Activated CD8-positive, alpha-beta T cell treated with anti-CD3 and anti-CD28 coated beads for 36 hours (primary cell): ENCODE results near the gene SCYL3. TPM values are rescaled to one million over a fixed set of nuclear protein-coding genes. Genes with fewer than 3 reads are reported as not detected.
"Not testable (repeated sequence)": the region's sequence is repeated elsewhere in the genome, so short reads cannot be mapped to it uniquely, and the experiment has no call there.

Source experiments
- ATAC-seq: fragments of 200-7000 bp; cut with Tn5 transposase; one replicate; pipeline ENCODE4 v1.10.0; 2021; ENCODE audit warnings: mild to moderate bottlenecking, moderate library complexity
- CTCF ChIA-PET: fragments of 350-600 bp; sonication (Branson Sonifier 250); formaldehyde crosslinking; loops from one replicate; lab custom pipeline; 2021; ENCODE audit warnings: antibody characterized with exemption; lab: Charles Lee
- POLR2A ChIA-PET: fragments of 350-600 bp; sonication (Branson Sonifier 250); formaldehyde crosslinking; loops from one replicate; lab custom pipeline; 2021; ENCODE audit warnings: antibody characterized with exemption; lab: Charles Lee
- DNase-seq: peaks from one replicate; pipeline ENCODE4 v3.0.0-alpha.2; 2020
- H3K27ac Mint-ChIP-seq: one replicate; pipeline ENCODE4 v1.8.0; 2021; ENCODE audit warnings: mild to moderate bottlenecking, mixed read lengths
- H3K27me3 Mint-ChIP-seq: one replicate; pipeline ENCODE4 v1.8.0; 2021; ENCODE audit warnings: mixed read lengths
- H3K36me3 Mint-ChIP-seq: one replicate; pipeline ENCODE4 v1.8.0; 2021; ENCODE audit warnings: low read depth, mixed read lengths
- H3K4me1 Mint-ChIP-seq: one replicate; pipeline ENCODE4 v1.8.0; 2021; ENCODE audit warnings: low read depth, mixed read lengths
- H3K4me3 Mint-ChIP-seq: one replicate; pipeline ENCODE4 v1.8.0; 2021; ENCODE audit warnings: mild to moderate bottlenecking, moderate library complexity, mixed read lengths
- H3K9me3 Mint-ChIP-seq: one replicate; pipeline ENCODE4 v1.8.0; 2021; ENCODE audit warnings: mixed read lengths
- intact Hi-C: fragments of 100-400 bp; cut with micrococcal nuclease; formaldehyde crosslinking; loops from one replicate; pipeline ENCODE4 v1.10.0; 2022
- total RNA-seq, 2 experiments: library from RNA; stranded (reverse); gene quantifications; one replicate each; pipeline ENCODE4 v1.2.3, GENCODE V29; 2021
- TF ChIP-seq, protein P1 (sequence below): fragments of 200-600 bp; IDR thresholded peaks from one replicate; pipeline ENCODE4 v1.8.0; 2022; ENCODE audit warnings: antibody characterized with exemption, mild to moderate bottlenecking

The SCYL3 gene
- total RNA-seq, 2 experiments from 2014 or later, result 7.7 to 8.4 TPM

DNA sequence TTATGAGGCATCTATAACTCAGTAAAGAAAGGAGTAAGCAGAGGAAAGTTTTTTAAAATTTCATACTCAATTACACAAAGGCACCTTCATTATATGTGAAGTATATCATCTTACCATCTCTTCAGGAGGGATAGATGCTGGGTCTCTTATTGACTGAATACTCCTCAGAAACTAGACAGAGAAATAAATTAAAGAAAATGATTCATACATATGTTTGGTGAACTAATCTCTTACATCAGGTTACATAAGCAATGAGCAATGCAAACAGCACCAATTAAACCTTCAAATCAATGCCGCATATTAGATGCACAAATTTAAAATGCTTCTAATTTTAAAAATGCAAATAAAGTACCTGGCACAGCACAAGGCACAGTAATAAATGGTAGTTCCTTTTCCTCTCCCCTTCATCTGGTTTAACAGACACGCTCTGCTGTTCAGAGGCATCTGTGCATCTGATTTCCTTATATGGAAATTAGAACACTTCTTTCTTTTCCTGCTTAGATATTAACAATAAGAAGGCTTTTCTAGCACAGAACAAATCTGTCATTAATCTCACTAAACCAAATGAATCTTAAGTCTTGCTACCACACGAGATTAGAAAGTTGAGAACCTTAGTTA is 20.0 kb downstream of the SCYL3 start:
- Mint-ChIP-seq H3K27me3 (no peaks in the 10 kb centered on the region), H3K27ac (no peak overlapping the region), H3K4me1 (peaks cover 6% of the 10 kb centered on the region), H3K9me3 (peaks cover 2% of the 10 kb centered on the region), H3K4me3 (no peak overlapping the region), H3K36me3 (peaks cover 56% of the 10 kb centered on the region)
- DNase-seq (no peak), ATAC-seq (no peak)
- POLR2A ChIA-PET, result no interaction called here
- CTCF ChIA-PET, result no interaction called here
- intact Hi-C loops, result no loop called here
- TF ChIP-seq, protein P1, sequence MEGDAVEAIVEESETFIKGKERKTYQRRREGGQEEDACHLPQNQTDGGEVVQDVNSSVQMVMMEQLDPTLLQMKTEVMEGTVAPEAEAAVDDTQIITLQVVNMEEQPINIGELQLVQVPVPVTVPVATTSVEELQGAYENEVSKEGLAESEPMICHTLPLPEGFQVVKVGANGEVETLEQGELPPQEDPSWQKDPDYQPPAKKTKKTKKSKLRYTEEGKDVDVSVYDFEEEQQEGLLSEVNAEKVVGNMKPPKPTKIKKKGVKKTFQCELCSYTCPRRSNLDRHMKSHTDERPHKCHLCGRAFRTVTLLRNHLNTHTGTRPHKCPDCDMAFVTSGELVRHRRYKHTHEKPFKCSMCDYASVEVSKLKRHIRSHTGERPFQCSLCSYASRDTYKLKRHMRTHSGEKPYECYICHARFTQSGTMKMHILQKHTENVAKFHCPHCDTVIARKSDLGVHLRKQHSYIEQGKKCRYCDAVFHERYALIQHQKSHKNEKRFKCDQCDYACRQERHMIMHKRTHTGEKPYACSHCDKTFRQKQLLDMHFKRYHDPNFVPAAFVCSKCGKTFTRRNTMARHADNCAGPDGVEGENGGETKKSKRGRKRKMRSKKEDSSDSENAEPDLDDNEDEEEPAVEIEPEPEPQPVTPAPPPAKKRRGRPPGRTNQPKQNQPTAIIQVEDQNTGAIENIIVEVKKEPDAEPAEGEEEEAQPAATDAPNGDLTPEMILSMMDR, result no peak

DNA sequence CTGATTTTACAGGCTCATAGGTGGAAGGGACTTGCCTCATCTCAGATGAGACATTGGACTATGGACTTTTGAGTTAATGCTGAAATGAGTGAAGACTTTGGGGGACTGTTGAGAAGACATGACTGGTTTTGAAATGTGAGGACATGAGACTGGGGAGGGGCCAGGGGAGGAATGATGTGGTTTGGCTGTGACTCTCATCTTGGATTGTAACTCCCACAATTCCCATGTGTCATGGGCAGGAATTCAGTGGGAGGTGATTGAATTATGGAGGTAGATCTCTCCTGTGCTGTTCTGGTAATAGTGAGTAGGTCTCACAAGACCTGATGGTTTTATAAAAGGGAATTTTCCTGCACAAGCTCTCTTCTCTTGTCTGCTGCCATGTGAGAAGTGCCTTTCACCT is 20.8 kb downstream of the SCYL3 start:
- CTCF ChIA-PET, result no interaction called here
- intact Hi-C loops, result no loop called here
- Mint-ChIP-seq H3K9me3 (peaks cover 2% of the 10 kb centered on the region), H3K36me3 (peaks cover 59% of the 10 kb centered on the region), H3K27me3 (no peaks in the 10 kb centered on the region), H3K27ac (no peak overlapping the region), H3K4me3 (no peak overlapping the region), H3K4me1 (peaks cover 5% of the 10 kb centered on the region)
- POLR2A ChIA-PET, result interaction anchor here (0.8 kb wide), 1 partner anchor 21 kb away, joined by 3 read pairs; the partner anchor contains the start of gene SCYL3
- DNase-seq, result no peak
- ATAC-seq, result no peak
- TF ChIP-seq, protein P1, result no peak

DNA sequence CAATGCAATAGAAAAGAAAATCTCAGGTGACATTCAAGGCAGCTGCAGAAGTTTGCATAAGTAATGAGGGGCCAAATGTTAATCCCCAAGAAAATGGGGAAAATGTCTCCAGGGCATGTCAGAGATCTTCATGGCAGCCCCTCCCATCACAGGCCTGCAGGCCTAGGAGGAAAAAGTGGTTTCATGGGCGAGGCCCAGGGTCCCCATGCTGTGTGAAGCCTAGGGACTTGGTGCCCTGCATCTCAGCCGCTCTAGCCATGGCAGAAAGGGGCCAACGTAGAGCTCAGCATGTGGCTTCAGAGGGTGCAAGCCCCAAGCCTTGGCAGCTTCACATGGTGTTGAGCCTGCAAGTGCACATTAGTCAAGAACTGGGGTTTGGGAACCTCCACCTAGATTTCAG is 21.7 kb downstream of the SCYL3 start:
- H3K27ac Mint-ChIP-seq, H3K9me3 Mint-ChIP-seq, CTCF ChIA-PET, H3K4me1 Mint-ChIP-seq, ATAC-seq, DNase-seq, H3K27me3 Mint-ChIP-seq, H3K4me3 Mint-ChIP-seq, intact Hi-C loops: not testable (repeated sequence)
- POLR2A ChIA-PET, result interaction anchor here (0.8 kb wide), 1 partner anchor 22 kb away, joined by 3 read pairs; the partner anchor contains the start of gene SCYL3
- H3K36me3 Mint-ChIP-seq, result peaks cover 60% of the 10 kb centered on the region

DNA sequence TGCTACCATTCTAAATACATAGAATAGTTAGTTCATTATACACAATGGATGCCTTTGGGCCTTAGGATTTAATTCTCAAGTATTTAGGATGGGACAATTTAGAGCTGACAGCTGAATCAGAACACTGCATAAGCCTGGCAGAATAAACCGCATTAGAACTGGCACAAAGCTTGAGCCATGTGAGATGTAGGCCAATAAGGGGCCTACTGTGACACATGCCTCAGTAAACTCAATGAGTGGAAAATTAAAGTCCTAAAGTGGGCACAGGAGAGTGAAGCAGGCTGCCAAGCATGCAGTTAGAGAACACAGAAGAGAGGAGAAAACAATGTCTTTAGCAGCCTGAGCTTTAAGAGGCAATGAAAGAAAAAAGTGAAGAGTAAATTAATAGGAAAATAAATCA is 24.3 kb downstream of the SCYL3 start:
- Mint-ChIP-seq H3K4me3 (no peak overlapping the region), H3K27me3 (no peaks in the 10 kb centered on the region), H3K4me1 (peaks cover 5% of the 10 kb centered on the region), H3K36me3 (peaks cover 67% of the 10 kb centered on the region), H3K27ac (no peak overlapping the region), H3K9me3 (peaks cover 2% of the 10 kb centered on the region)
- ChIA-PET POLR2A (no interaction called here), CTCF (interaction anchor here (1.1 kb wide), 1 partner anchor 17 kb away, joined by 3 read pairs; no protein-coding TSS in a partner anchor)
- TF ChIP-seq, protein P1, result no peak
- intact Hi-C loops, result no loop called here
- DNase-seq (no peak), ATAC-seq (no peak)

DNA sequence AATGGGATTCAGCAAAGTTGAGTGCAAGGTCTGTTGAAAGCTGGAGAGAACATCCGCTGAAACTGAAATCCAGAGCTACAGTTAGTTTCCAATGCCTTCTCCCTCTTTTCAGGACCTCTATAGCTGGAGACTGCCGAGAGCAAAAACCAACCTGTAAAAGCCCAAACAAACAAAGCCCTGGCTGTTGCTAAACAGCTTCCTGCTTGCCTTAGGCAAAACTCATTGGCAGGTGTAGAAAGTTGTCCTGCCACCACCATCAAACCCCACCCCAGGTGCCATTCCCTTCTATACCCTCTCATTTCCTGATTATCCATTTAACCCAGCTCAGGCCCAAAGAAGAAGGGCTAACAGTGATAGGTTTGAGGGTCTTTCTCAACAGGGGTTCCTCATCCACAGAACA is 24.7 kb downstream of the SCYL3 start:
- Mint-ChIP-seq H3K4me1 (peaks cover 3% of the 10 kb centered on the region), H3K9me3 (peaks cover 2% of the 10 kb centered on the region), H3K4me3 (no peak overlapping the region), H3K36me3 (peaks cover 67% of the 10 kb centered on the region), H3K27me3 (no peaks in the 10 kb centered on the region), H3K27ac (no peak overlapping the region)
- TF ChIP-seq, protein P1, result no peak
- POLR2A ChIA-PET, result interaction anchor here (0.6 kb wide), 1 partner anchor 16 kb away, joined by 4 read pairs; no protein-coding TSS in a partner anchor
- ATAC-seq, result no peak
- DNase-seq, result no peak
- CTCF ChIA-PET, result interaction anchor here (0.6 to 1.1 kb wide), 3 partner anchors 18 to 67 kb away, joined by 3 read pairs; no protein-coding TSS in a partner anchor
- intact Hi-C loops, result no loop called here
